Measurements from ENCODE around the gene MIEF1.
A peak's percentile ranks its signal among the peaks of the same experiment; 100 is the strongest.

The MIEF1 gene

GRCh38 chr22:39502109-39502788 lies at the start of gene MIEF1:
MIEF1 (plus strand) TSS chr22:39502290; CDS start chr22:39511295, 9,005 bp downstream.
- Mint-ChIP-seq H3K9me3 (no peaks in the 10 kb centered on the region), H3K36me3 (ENCODE audit: low read depth) (peaks cover 32% of the 10 kb centered on the region), H3K27ac (peak within 1 kb of the TSS; percentile 89), H3K4me1 (peaks cover 59% of the 10 kb centered on the region), H3K27me3 (ENCODE audit: low read depth, poor library complexity) (peaks cover 8% of the 10 kb centered on the region), H3K4me3 (peak within 1 kb of the TSS; percentile 96)
- no peak for TF ChIP-seq CTCF (IDR thresholded peaks at IDR 0.05)
- DNase-seq, result peak; percentile 97

GRCh38 chr22:39452740-39453040 lies 49.4 kb upstream of the MIEF1 start:
- Mint-ChIP-seq H3K4me1 (peaks cover 49% of the 10 kb centered on the region), H3K27me3 (ENCODE audit: low read depth, poor library complexity) (peaks cover 8% of the 10 kb centered on the region), H3K27ac (no peak overlapping the region), H3K36me3 (ENCODE audit: low read depth) (no peaks in the 10 kb centered on the region), H3K4me3 (no peak overlapping the region), H3K9me3 (no peaks in the 10 kb centered on the region)
- TF ChIP-seq CTCF (IDR thresholded peaks at IDR 0.05), result no peak
- DNase-seq, result no peak

GRCh38 chr22:39453765-39454378 lies 48.2 kb upstream of the MIEF1 start:
- no peak for TF ChIP-seq CTCF (IDR thresholded peaks at IDR 0.05)
- H3K9me3 Mint-ChIP-seq, result no peaks in the 10 kb centered on the region
- H3K27ac Mint-ChIP-seq, result peak overlapping the region; percentile 54

GRCh38 chr22:39454385-39454871 lies 47.7 kb upstream of the MIEF1 start:
- Mint-ChIP-seq H3K4me3 (peak overlapping the region; percentile 48), H3K27me3 (ENCODE audit: low read depth, poor library complexity) (peaks cover 13% of the 10 kb centered on the region), H3K27ac (no peak overlapping the region), H3K9me3 (no peaks in the 10 kb centered on the region), H3K4me1 (peaks cover 48% of the 10 kb centered on the region), H3K36me3 (ENCODE audit: low read depth) (no peaks in the 10 kb centered on the region)
- no peak for TF ChIP-seq CTCF (IDR thresholded peaks at IDR 0.05)
- no peak for DNase-seq

More at GRCh38 chr22:39453765-39454378, 48.2 kb upstream of the MIEF1 start:
- Mint-ChIP-seq H3K36me3 (ENCODE audit: low read depth) (no peaks in the 10 kb centered on the region), H3K27me3 (ENCODE audit: low read depth, poor library complexity) (peaks cover 13% of the 10 kb centered on the region), H3K4me1 (peaks cover 49% of the 10 kb centered on the region), H3K4me3 (peak overlapping the region; percentile 45)
- DNase-seq, result no peak

- no peak for TF ChIP-seq CTCF (IDR thresholded peaks at IDR 0.05)
- H3K27me3 Mint-ChIP-seq (ENCODE audit: low read depth, poor library complexity), result peaks cover 10% of the 10 kb centered on the region
- H3K9me3 Mint-ChIP-seq, result no peaks in the 10 kb centered on the region
- peak within 1 kb of the TSS; percentile 81 for H3K4me3 Mint-ChIP-seq
- H3K4me1 Mint-ChIP-seq, result peaks cover 59% of the 10 kb centered on the region
- H3K27ac Mint-ChIP-seq, result no peak within 1 kb of the TSS
- H3K36me3 Mint-ChIP-seq (ENCODE audit: low read depth), result no peaks in the 10 kb centered on the region
- DNase-seq, result peak; percentile 56
Observed at GRCh38 chr22:39456522-39457197, 45.4 kb upstream of the MIEF1 start, which contains the start of gene MGAT3. MGAT3 (plus strand) TSS chr22:39457012; CDS start chr22:39487348, 30,336 bp downstream.
